ENCODE measurements around the gene UVRAG. TPM values are rescaled to one million over a fixed set of nuclear protein-coding genes. Genes with fewer than 3 reads are reported as not detected.

UVRAG gene
- total and polyA plus RNA-seq, 2 of the 4 experiments (the other 2 are of a cell fraction): 5.6 to 10.9 TPM

GRCh38 chr11:75862437-75862836 lies 47.4 kb downstream of the UVRAG start:
- CTCF ChIA-PET: interaction anchor here (0.6 kb wide), 1 partner anchor 17 kb away, joined by 3 read pairs; no protein-coding TSS in a partner anchor
- Histone ChIP-seq H3K4me2 (ENCODE audit: low read depth, low read length) (no peak overlapping the region), H4K5ac (ENCODE audit: low read depth, low read length) (no peak overlapping the region), H3K9ac (ENCODE audit: low read depth, low read length) (no peak overlapping the region), H4K91ac (ENCODE audit: insufficient read depth, low read depth, low read length) (no peak overlapping the region), H3K27ac (ENCODE audit: insufficient read depth, low read length) (no peak overlapping the region), H2BK15ac (ENCODE audit: low read depth, low read length) (no peak overlapping the region), H3K23ac (ENCODE audit: low read depth, low read length) (no peak overlapping the region), H4K20me1 (ENCODE audit: insufficient read depth, low read length) (no peaks in the 10 kb centered on the region), H3K14ac (replicated peaks; ENCODE audit: low read depth, low read length) (no peak overlapping the region), H4K8ac (ENCODE audit: low read depth in 2 of 2, low read length in 2 of 2) (no peak overlapping the region), H2AK5ac (ENCODE audit: low read depth, low read length) (no peak overlapping the region), H3K18ac (ENCODE audit: low read depth, low read length) (no peak overlapping the region), H3K36me3 (ENCODE audit: control insufficient read depth, insufficient read depth, low read length) (0 out of 2 replicates have a peak, but pooled peaks cover 1% of the 10 kb centered on the region), H3K4ac (ENCODE audit: low read depth, low read length) (no peak overlapping the region), H2BK120ac (ENCODE audit: low read depth, low read length) (no peak overlapping the region), H3K4me1 (ENCODE audit: control insufficient read depth, insufficient read depth, low read length) (no peaks in the 10 kb centered on the region; the same call in 1 of the 2 replicates), H3K56ac (ENCODE audit: extremely low read depth, insufficient read depth, low read length) (no peak overlapping the region), H3K9me1 (ENCODE audit: insufficient read depth, low read length) (no peaks in the 10 kb centered on the region), H2BK5ac (ENCODE audit: low read depth, low read length, poor library complexity, severe bottlenecking) (no peak overlapping the region), H3K4me3 (ENCODE audit: insufficient read depth, low read depth, low read length) (no peak overlapping the region), H3K79me1 (ENCODE audit: low read depth in 1 of 2, low read length in 2 of 2) (peaks cover 8 to 12% of the 10 kb centered on the region in 2 experiments; a peak in 3 of 4 replicates), H3K27me3 (ENCODE audit: control insufficient read depth, insufficient read depth, low read length) (no peaks in the 10 kb centered on the region), H2AFZ (replicated peaks; ENCODE audit: low read length, poor library complexity) (no peak overlapping the region), H2AK9ac (replicated peaks; ENCODE audit: low read depth, low read length, poor library complexity) (no peak overlapping the region), H2BK20ac (ENCODE audit: low read depth, low read length) (no peak overlapping the region), H3K9me3 (ENCODE audit: control insufficient read depth, insufficient read depth, low read length) (no peaks in the 10 kb centered on the region)
- WGBS, 2 experiments (ENCODE audit: extremely low coverage in 2 of 2, insufficient read length in 1 of 2): 67% methylated on average over 1 of the region's 2 CpGs; no CpG with 5 or more reads in 1 of the 2 experiments
- intact Hi-C loops (cut with micrococcal nuclease): no loop called here
- DNase-seq: no peak
- in situ Hi-C loops (cut with MboI; ENCODE audit: low sequenced_read_pairs): no loop called here
- no peak for TF ChIP-seq CTCF (conservative IDR thresholded peaks at IDR 0.05; ENCODE audit: low read depth, low read length)
- no peak for TF ChIP-seq CEBPB (IDR thresholded peaks at IDR 0.05; ENCODE audit: low read depth, low read length)
- TF ChIP-seq RCOR1 (IDR thresholded peaks at IDR 0.05; ENCODE audit: insufficient replicate concordance, low read length): no peak
- TF ChIP-seq BHLHE40 (IDR thresholded peaks at IDR 0.05; ENCODE audit: low read depth, low read length): no peak
- no peak for TF ChIP-seq SMC3 (IDR thresholded peaks at IDR 0.05; ENCODE audit: low read depth, low read length)
- no peak for TF ChIP-seq NFE2L2 (IDR thresholded peaks at IDR 0.05; ENCODE audit: low read depth, low read length)
- no peak for TF ChIP-seq MAFK (IDR thresholded peaks at IDR 0.05; ENCODE audit: low read depth, low read length)
- no peak for TF ChIP-seq MAZ (IDR thresholded peaks at IDR 0.05; ENCODE audit: borderline replicate concordance, low read depth, low read length)
- TF ChIP-seq RFX5 (IDR thresholded peaks at IDR 0.05; ENCODE audit: low read depth, low read length): no peak
- no peak for TF ChIP-seq USF2 (IDR thresholded peaks at IDR 0.05; ENCODE audit: low read depth, low read length)
- TF ChIP-seq RAD21 (IDR thresholded peaks at IDR 0.05; ENCODE audit: low read length): no peak
- no peak for TF ChIP-seq POLR2A (IDR thresholded peaks at IDR 0.05; ENCODE audit: low read depth, low read length)
- BruUV-seq (replicated peaks): no TSS peak
- no peak for ATAC-seq (ENCODE audit: low read depth)
- POLR2A ChIA-PET (ENCODE audit: unreplicated experiment): no interaction called here
- dilution Hi-C loops (cut with HindIII; ENCODE audit: low sequenced_read_pairs, unreplicated experiment): no loop called here

Measured in IMR-90 (cell line).